HL-60 (cell line): ENCODE results near the gene ZNF277.

ENCODE experiments used
- DNase-seq, 2 experiments: peaks; one replicate each; pipeline ENCODE4 v3.0.0-alpha.2; 2010 to 2020; ENCODE audit warnings: low read depth in 1 of 2, low spot score in 1 of 2
- H3K27ac ChIP-seq: fragments of 250-450 bp; sonication (Bioruptor Pico); replicated peaks from 2 replicates; pipeline ENCODE4 v1.5.1; 2020; ENCODE audit warnings: mild to moderate bottlenecking, moderate library complexity
- H3K27me3 ChIP-seq: fragments of 250-450 bp; sonication (Bioruptor Pico); 2 replicates; pipeline ENCODE4 v1.5.1; 2021; ENCODE audit warnings: mild to moderate bottlenecking, moderate library complexity; ENCODE audit not compliant: insufficient read depth, poor library complexity, severe bottlenecking
- H3K4me3 ChIP-seq: replicated peaks from 2 replicates; pipeline ENCODE4 v1.5.1; 2011; ENCODE audit warnings: mild to moderate bottlenecking, control low read depth, low read length; ENCODE audit not compliant: insufficient read depth
- CTCF ChIP-seq: IDR thresholded peaks from one replicate; pipeline ENCODE4 v1.5.1; 2011; ENCODE audit warnings: low read length, control low read depth, inconsistent platforms; ENCODE audit not compliant: insufficient read depth
- GABPA ChIP-seq: IDR thresholded peaks from 2 replicates; pipeline ENCODE4 v1.6.1; 2012; ENCODE audit warnings: low read depth
- POLR2AphosphoS5 ChIP-seq: IDR thresholded peaks from 2 replicates; pipeline ENCODE4 v1.6.1; 2012; ENCODE audit warnings: low read depth
- REST ChIP-seq: IDR thresholded peaks from 2 replicates; pipeline ENCODE4 v1.6.1; 2012; ENCODE audit warnings: low read depth; ENCODE audit not compliant: insufficient replicate concordance
- SPI1 ChIP-seq: IDR thresholded peaks from 2 replicates; pipeline ENCODE4 v1.6.1; 2012; ENCODE audit warnings: low read depth, mild to moderate bottlenecking, borderline replicate concordance

Gene ZNF277

DNA sequence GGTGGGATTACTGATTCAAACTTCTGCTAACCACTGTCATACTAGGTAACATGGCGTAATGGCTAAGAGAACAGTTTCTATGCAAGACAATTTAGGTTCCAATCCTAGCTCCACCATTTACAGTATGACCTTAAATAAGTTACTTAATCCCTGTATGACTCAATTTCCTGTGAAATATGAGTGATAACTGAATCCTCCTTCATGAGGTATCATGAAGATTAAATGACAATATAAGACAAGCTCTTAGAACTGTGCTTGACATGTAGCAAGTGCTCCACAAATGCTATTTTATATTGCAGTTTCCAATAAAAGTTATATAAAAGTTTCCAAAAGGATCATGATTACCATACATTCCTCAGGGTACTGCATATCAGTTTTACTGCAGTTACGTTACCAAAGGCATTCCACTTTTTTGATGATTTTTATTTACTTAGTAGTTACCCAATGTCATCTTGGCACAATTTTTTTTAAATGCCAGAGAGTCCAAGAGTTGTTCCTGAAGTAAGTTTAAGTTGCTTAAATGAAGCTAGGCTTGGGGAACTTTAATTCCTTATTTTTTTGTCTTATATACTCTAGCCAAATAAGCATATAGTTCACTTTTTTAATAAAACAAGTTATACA, 7.3 kb upstream of the ZNF277 start:
- no peaks in the 10 kb centered on the region for H3K27me3 ChIP-seq
- TF ChIP-seq GABPA, result no peak
- TF ChIP-seq POLR2AphosphoS5, result no peak
- TF ChIP-seq REST, result no peak
- no peak for TF ChIP-seq CTCF
- no peak overlapping the region for H3K27ac ChIP-seq
- DNase-seq, result no peak
- no peak overlapping the region for H3K4me3 ChIP-seq

- TF ChIP-seq SPI1 (no peak), REST (no peak), POLR2AphosphoS5 (no peak), GABPA (no peak), CTCF (no peak)
- no peak for DNase-seq
- Histone ChIP-seq H3K4me3 (no peak overlapping the region), H3K27me3 (no peaks in the 10 kb centered on the region), H3K27ac (no peak overlapping the region)
These were observed 6.8 kb upstream of the ZNF277 start for GRCh38 chr7:112199672-112200071.

- Histone ChIP-seq H3K4me3 (no peak overlapping the region), H3K27me3 (no peaks in the 10 kb centered on the region), H3K27ac (no peak overlapping the region)
- DNase-seq, result no peak
- TF ChIP-seq GABPA (no peak), REST (no peak), POLR2AphosphoS5 (no peak), CTCF (no peak), SPI1 (no peak)
These were observed 5.1 kb upstream of the ZNF277 start for GRCh38 chr7:112201411-112201810.
